Nephron (organoid): Measurements from ENCODE around the gene CRYBG3.

Experiments used
- H3K27ac Mint-ChIP-seq, 3 experiments: 2 replicates each; pipeline ENCODE4 v1.8.0; 2020; ENCODE audit warnings: mixed read lengths in 3 of 3, mild to moderate bottlenecking in 2 of 3, moderate library complexity in 1 of 3
- H3K27me3 Mint-ChIP-seq: 2 replicates; pipeline ENCODE4 v1.8.0; 2021; ENCODE audit warnings: low read depth, mild to moderate bottlenecking, moderate library complexity, mixed read lengths
- H3K36me3 Mint-ChIP-seq: 2 replicates; pipeline ENCODE4 v1.8.0; 2020; ENCODE audit warnings: low read depth, mixed read lengths
- H3K4me1 Mint-ChIP-seq: 2 replicates; pipeline ENCODE4 v1.8.0; 2020; ENCODE audit warnings: mixed read lengths
- H3K4me3 Mint-ChIP-seq, 3 experiments: 2 replicates each; pipeline ENCODE4 v1.8.0; 2020; ENCODE audit warnings: mild to moderate bottlenecking in 3 of 3, mixed read lengths in 3 of 3, moderate library complexity in 2 of 3
- H3K9me3 Mint-ChIP-seq: 2 replicates; pipeline ENCODE4 v1.8.0; 2020; ENCODE audit warnings: mixed read lengths
- CTCF ChIP-seq, 3 experiments: fragments of 200-600 bp; sonication (generic); IDR thresholded peaks; one replicate each; pipeline ENCODE4 v1.5.0; 2021; ENCODE audit warnings: antibody characterized with exemption in 3 of 3; ENCODE audit not compliant: unreplicated experiment in 3 of 3

Gene CRYBG3

GRCh38 chr3:97968376-97968775 is 146.6 kb downstream of the CRYBG3 start:
- Mint-ChIP-seq H3K4me3 (no peak overlapping the region), H3K27ac (no peak overlapping the region), H3K9me3 (no peaks in the 10 kb centered on the region), H3K4me1 (peaks cover 54% of the 10 kb centered on the region), H3K36me3 (peaks cover 13% of the 10 kb centered on the region), H3K27me3 (no peaks in the 10 kb centered on the region)
- TF ChIP-seq CTCF (IDR thresholded peaks at IDR 0.05; ENCODE audit: unreplicated experiment in 3 of 3) = no peak

GRCh38 chr3:97969541-97969940 is 147.7 kb downstream of the CRYBG3 start:
- peaks cover 47% of the 10 kb centered on the region for H3K4me1 Mint-ChIP-seq
- H3K9me3 Mint-ChIP-seq = no peaks in the 10 kb centered on the region
- peak overlapping the region in 1 of 3 experiments; percentile 96 for H3K4me3 Mint-ChIP-seq
- H3K36me3 Mint-ChIP-seq = peaks cover 9% of the 10 kb centered on the region
- TF ChIP-seq CTCF (IDR thresholded peaks at IDR 0.05; ENCODE audit: unreplicated experiment in 3 of 3) = no peak
- peaks cover 5% of the 10 kb centered on the region for H3K27me3 Mint-ChIP-seq
- H3K27ac Mint-ChIP-seq = peak overlapping the region; percentile 69 to 89 (median 76)

GRCh38 chr3:97970156-97970555 is 148.3 kb downstream of the CRYBG3 start:
- peak overlapping the region; percentile 91 to 96 (median 93) for H3K4me3 Mint-ChIP-seq
- peaks cover 44% of the 10 kb centered on the region for H3K4me1 Mint-ChIP-seq
- H3K9me3 Mint-ChIP-seq = no peaks in the 10 kb centered on the region
- H3K27ac Mint-ChIP-seq = peak overlapping the region; percentile 69 to 89 (median 76)
- peaks cover 5% of the 10 kb centered on the region for H3K27me3 Mint-ChIP-seq
- TF ChIP-seq CTCF (IDR thresholded peaks at IDR 0.05; ENCODE audit: unreplicated experiment in 3 of 3) = no peak
- H3K36me3 Mint-ChIP-seq = peaks cover 9% of the 10 kb centered on the region

GRCh38 chr3:97970956-97971620 is 149.3 kb downstream of the CRYBG3 start:
- H3K4me1 Mint-ChIP-seq = peaks cover 44% of the 10 kb centered on the region
- H3K9me3 Mint-ChIP-seq = no peaks in the 10 kb centered on the region
- TF ChIP-seq CTCF (IDR thresholded peaks at IDR 0.05; ENCODE audit: unreplicated experiment in 3 of 3) = no peak
- peak overlapping the region; percentile 91 to 96 (median 93) for H3K4me3 Mint-ChIP-seq
- peaks cover 9% of the 10 kb centered on the region for H3K36me3 Mint-ChIP-seq
- H3K27me3 Mint-ChIP-seq = peaks cover 5% of the 10 kb centered on the region
- H3K27ac Mint-ChIP-seq = peak overlapping the region; percentile 69 to 89 (median 76)

GRCh38 chr3:97971679-97972567 is 150.1 kb downstream of the CRYBG3 start, which contains the start of gene RIOX2:
Gene RIOX2 (minus strand): TSS chr3:97972431. CDS start chr3:97967593, 4,838 bp downstream.
- H3K4me3 Mint-ChIP-seq = peak within 1 kb of the TSS; percentile 91 to 96 (median 93)
- no peaks in the 10 kb centered on the region for H3K9me3 Mint-ChIP-seq
- peaks cover 5% of the 10 kb centered on the region for H3K27me3 Mint-ChIP-seq
- peaks cover 7% of the 10 kb centered on the region for H3K36me3 Mint-ChIP-seq
- no peak for TF ChIP-seq CTCF (IDR thresholded peaks at IDR 0.05; ENCODE audit: unreplicated experiment in 3 of 3)
- peaks cover 42% of the 10 kb centered on the region for H3K4me1 Mint-ChIP-seq
- peak within 1 kb of the TSS; percentile 69 to 89 (median 76) for H3K27ac Mint-ChIP-seq
